ENCODE results near the gene CPZ. TPM values are rescaled to one million over a fixed set of nuclear protein-coding genes. Genes with fewer than 3 reads are reported as not detected.
A peak's percentile ranks its signal among the peaks of the same experiment; 100 is the strongest.
"Not testable (repeated sequence)": the region's sequence is repeated elsewhere in the genome, so short reads cannot be mapped to it uniquely, and the experiment has no call there.

The CPZ gene
- total RNA-seq, 4 donors from 2014 or later: 0.32 to 4.2 (median 2.1) TPM

DNA sequence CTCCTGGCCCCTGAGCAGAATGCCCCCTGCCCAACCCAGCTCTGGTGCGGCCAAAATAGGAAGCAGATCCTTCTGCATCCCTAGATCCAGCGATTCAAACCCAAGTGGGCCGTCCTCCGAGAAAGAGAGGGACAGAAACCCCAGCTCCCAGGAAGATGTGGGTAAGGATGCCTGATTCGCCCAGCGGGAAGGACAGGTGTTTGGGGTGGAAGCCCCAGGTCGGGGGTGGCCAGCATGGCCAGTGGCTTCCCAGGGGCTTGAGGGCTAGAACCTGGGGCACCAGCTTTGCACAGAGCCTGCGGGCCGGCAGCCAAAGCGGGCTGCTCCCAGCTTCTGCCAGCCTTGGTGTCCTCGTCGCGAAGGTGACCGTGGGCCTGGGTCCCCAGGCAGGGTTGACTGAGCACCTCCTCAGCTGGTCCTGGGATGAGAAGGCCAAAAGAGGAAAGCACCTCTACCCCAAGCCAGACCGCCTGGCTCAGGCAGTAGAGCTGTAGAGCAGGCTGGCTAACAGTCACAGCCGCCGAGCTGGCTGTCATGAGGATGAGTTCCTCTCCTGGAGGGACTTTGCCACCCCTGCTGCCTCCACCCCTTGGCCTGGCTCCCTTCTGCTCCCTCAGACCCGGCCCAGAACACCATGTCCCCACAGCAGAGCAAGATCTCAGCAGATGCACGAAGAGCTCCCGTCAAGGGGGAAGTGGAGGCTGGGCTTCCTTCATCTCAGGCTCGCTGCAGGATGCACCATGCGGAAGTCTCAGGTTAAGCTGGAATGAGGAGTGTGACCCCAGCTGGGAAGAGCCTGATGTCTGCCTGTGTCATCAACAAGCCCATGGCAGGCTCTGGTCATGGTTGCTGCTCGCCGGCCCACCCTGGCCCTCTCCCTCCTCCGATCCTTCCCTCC is 59.9 kb downstream of the CPZ start:
- Histone ChIP-seq H3K27me3 (peaks cover 37% of the 10 kb centered on the region), H3K4me1 (no peaks in the 10 kb centered on the region), H3K4me3 (no peak overlapping the region), H3K36me3 (no peaks in the 10 kb centered on the region), H3K9me3 (no peaks in the 10 kb centered on the region), H3K27ac (no peak overlapping the region)
- TF ChIP-seq POLR2A (IDR thresholded peaks at IDR 0.05) (no peak), EP300 (IDR thresholded peaks at IDR 0.05) (no peak), POLR2AphosphoS5 (IDR thresholded peaks at IDR 0.05) (no peak)
- TF ChIP-seq, protein P1, sequence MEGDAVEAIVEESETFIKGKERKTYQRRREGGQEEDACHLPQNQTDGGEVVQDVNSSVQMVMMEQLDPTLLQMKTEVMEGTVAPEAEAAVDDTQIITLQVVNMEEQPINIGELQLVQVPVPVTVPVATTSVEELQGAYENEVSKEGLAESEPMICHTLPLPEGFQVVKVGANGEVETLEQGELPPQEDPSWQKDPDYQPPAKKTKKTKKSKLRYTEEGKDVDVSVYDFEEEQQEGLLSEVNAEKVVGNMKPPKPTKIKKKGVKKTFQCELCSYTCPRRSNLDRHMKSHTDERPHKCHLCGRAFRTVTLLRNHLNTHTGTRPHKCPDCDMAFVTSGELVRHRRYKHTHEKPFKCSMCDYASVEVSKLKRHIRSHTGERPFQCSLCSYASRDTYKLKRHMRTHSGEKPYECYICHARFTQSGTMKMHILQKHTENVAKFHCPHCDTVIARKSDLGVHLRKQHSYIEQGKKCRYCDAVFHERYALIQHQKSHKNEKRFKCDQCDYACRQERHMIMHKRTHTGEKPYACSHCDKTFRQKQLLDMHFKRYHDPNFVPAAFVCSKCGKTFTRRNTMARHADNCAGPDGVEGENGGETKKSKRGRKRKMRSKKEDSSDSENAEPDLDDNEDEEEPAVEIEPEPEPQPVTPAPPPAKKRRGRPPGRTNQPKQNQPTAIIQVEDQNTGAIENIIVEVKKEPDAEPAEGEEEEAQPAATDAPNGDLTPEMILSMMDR (IDR thresholded peaks at IDR 0.05): no peak
- 63% methylated on average over 9 of the region's 25 CpGs for WGBS
- DNase-seq (ENCODE audit: low spot score in 2 of 2): peak in 1 of 2 donors; percentile 70

DNA sequence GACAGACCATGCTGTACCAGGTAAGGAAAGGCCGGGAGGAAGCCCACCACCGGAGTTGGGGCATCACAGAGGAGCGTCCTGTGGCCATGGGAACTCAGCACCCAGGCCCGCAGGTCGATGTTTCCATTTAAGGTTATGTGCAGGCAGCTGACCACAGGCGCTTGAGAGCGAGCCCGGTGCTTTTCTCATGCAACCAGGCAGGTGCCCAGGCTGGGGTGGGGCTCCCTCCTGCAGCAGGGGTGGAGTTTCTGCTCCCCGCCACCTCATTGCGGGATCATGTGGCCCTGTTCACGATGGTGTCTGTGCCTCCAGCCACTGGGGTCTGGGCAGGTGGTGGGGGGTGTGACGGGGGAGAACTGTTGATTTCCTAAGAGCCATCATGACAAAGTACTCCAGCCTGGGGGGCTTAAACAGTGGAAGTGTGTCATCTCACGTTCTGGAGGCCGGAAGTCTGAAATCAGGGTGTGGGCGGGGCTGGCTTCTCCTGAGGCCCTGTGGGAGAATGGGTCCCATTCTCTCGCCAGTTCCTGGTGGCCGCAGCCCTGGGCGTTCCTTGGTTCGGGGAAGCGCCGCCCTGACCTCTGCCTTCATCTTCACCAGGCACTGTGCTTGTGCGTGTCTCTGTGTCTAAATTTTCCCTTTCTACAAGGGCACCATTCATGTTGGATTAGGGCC is 60.9 kb downstream of the CPZ start:
- Histone ChIP-seq H3K27ac (no peak overlapping the region), H3K4me3 (no peak overlapping the region), H3K4me1 (no peaks in the 10 kb centered on the region), H3K36me3 (no peaks in the 10 kb centered on the region), H3K9me3 (no peaks in the 10 kb centered on the region), H3K27me3 (peaks cover 37% of the 10 kb centered on the region)
- TF ChIP-seq, protein P1 (IDR thresholded peaks at IDR 0.05): no peak
- no peak for TF ChIP-seq POLR2AphosphoS5 (IDR thresholded peaks at IDR 0.05)
- TF ChIP-seq POLR2A (IDR thresholded peaks at IDR 0.05): no peak
- TF ChIP-seq EP300 (IDR thresholded peaks at IDR 0.05): no peak
- 75% methylated on average over 19 of the region's 22 CpGs for WGBS
- peak in 1 of 2 donors; percentile 75 for DNase-seq (ENCODE audit: low spot score in 2 of 2)

DNA sequence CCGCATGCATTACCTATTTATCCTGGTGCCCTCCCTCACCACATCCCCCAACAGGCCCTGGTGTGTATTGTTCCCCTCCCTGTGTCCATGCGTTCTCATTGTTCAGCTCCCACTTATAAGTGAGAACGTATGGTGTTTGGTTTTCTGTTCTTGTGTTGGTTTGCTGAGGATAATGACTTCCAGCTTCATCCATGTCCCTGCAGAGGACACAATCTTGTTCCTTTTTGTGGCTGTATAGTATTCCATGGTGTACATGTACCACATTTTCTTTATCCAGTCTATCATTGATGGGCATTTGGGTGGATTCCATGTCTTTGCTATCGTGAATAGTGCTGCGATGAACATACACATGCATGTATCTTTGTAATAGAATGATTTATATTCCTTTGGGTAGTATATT is 61.6 kb downstream of the CPZ start:
- not testable (repeated sequence) for H3K9me3 ChIP-seq; H3K27ac ChIP-seq; H3K36me3 ChIP-seq; H3K4me3 ChIP-seq; DNase-seq (ENCODE audit: low spot score in 2 of 2); H3K4me1 ChIP-seq
- WGBS: 78% methylated on average over 5 of the region's 5 CpGs
- peaks cover 31% of the 10 kb centered on the region for H3K27me3 ChIP-seq

DNA sequence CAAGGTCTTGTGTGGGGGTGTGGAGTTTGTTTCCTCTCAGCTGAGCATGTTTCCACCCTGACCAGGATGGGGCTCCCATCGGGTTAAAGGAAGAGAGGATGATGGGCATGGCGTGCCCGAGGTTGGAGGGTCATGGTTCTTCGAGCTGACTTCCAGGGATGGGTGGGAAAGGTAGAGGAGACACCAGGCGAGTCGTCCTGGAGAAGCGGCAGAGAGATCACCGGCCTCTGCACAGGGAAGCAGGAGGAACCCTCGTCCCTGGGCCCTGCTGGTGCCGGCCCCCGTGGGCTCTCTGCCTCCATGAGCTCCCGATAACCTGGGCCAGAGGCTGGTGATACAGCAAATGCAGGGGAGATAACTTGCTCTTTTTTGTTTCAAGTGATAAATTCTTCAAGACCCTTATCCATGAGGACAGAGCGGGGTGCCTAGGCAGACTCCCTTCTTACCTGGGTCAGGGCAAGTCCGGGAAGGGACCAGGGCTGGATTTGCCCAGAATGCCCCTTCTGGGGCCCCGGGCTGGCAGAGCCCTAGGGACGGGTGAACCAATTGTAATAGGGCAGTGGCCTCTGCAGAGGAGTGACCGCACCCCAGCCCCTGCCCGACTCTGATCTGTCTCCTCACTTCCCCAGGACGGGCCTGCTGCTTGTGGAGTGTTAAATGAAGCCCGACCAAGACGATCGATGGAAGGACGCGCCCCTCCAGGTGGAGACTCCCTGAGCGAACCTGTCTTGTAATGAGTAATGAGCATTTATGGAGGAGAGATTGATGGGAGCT is 63.0 kb downstream of the CPZ start:
- DNase-seq (ENCODE audit: low spot score in 2 of 2): peak in 1 of 2 donors; percentile 57
- H3K9me3 ChIP-seq: no peaks in the 10 kb centered on the region
- 92% methylated on average over 18 of the region's 25 CpGs for WGBS

DNA sequence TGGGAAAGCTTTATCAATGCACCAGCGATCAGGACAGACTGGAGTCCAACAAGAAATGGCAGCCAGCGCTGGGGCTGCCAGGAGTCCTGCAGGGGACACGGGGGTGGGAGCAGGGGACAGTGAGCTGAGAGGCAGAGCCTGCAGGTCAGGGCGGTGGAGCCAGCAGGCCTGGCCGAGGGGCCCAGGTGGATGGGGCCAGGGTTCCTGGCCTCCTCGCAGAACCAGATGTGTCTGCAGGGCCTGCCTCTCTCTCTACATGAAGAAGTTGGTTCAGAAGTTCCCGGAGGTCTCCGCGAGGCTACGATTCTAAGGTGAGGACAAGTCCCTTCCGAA is 63.6 kb downstream of the CPZ start:
- H3K27ac ChIP-seq: no peak overlapping the region
- peak in 1 of 2 donors; percentile 57 for DNase-seq (ENCODE audit: low spot score in 2 of 2)
- TF ChIP-seq, protein P1 (IDR thresholded peaks at IDR 0.05): no peak
- no peak for TF ChIP-seq POLR2AphosphoS5 (IDR thresholded peaks at IDR 0.05)
- TF ChIP-seq POLR2A (IDR thresholded peaks at IDR 0.05): no peak
- TF ChIP-seq EP300 (IDR thresholded peaks at IDR 0.05): no peak

More for the DNA sequence above, 63.0 kb downstream of the CPZ start:
- TF ChIP-seq POLR2A (IDR thresholded peaks at IDR 0.05): no peak
- no peak for TF ChIP-seq EP300 (IDR thresholded peaks at IDR 0.05)
- no peak for TF ChIP-seq POLR2AphosphoS5 (IDR thresholded peaks at IDR 0.05)
- TF ChIP-seq, protein P1 (IDR thresholded peaks at IDR 0.05): no peak
- H3K4me1 ChIP-seq: no peaks in the 10 kb centered on the region
- peaks cover 27% of the 10 kb centered on the region for H3K27me3 ChIP-seq
- H3K27ac ChIP-seq: no peak overlapping the region
- H3K4me3 ChIP-seq: no peak overlapping the region
- no peaks in the 10 kb centered on the region for H3K36me3 ChIP-seq

More for the DNA sequence above, 63.6 kb downstream of the CPZ start:
- WGBS: 87% methylated on average over 11 of the region's 11 CpGs
- H3K4me3 ChIP-seq: no peak overlapping the region
- H3K4me1 ChIP-seq: no peaks in the 10 kb centered on the region
- H3K36me3 ChIP-seq: no peaks in the 10 kb centered on the region
- H3K9me3 ChIP-seq: no peaks in the 10 kb centered on the region
- peaks cover 33% of the 10 kb centered on the region for H3K27me3 ChIP-seq

All from suprapubic skin (tissue), 4 donors.